GM10847 (cell line): Measurements from ENCODE around the gene INSIG2.

Experiments
- POLR2A ChIP-seq: IDR thresholded peaks from 2 replicates; pipeline ENCODE4 v1.6.1; 2011; ENCODE audit not compliant: insufficient read length; ENCODE audit errors: extremely low read depth

Gene INSIG2

DNA sequence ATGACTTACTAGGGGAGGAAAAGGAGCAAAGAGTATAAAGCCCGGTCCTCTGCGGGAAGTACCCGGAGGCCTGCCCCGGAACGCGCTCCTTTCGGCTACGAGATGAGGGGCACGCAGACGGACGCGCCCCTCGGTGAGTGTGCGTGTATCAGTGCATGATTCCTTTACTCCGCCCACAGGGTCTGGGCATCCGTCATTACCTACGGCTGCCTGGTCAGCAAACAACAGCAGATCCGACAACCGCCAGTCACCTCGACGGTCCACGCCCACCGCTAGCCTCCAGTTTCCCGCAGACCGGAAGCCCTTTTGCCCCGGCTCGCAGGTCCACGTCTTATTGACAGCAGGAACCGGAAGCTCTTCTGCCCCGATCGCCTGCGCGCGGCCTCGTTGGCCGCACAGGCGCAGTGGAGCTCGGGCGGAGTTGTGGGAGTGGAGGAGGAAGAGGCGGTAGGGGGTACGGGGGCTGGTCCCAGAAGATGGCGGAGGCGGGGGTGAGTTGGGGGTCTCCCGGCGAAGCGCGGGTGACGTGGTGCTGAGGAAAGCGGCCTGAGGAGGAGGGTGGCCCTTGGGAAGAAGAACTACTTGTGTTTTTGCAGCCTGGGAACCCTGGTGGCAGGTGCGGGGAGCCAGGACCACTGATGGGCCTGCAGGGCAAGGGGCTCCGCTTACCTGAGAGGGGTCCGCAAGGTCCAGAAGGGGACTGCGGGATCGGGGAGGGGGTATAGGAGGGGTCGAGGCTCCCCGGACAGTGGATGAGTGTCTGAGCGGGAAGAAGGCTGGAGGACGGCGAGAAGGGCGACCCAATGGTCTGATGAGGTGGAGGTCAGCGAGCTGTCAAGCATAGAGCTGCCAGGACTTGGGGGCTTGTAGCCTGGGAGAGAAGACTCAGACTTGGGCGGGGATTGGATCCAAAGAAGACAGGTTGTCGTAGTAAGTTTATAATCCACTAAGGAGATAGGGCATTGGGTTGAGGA, at the start of gene INSIG2:
INSIG2 (plus strand) TSS at position 421 of the 974 bp plus-strand sequence. CDS start 8,086 bp downstream, outside the sequence.
- TF ChIP-seq POLR2A, result peak; percentile 47

DNA sequence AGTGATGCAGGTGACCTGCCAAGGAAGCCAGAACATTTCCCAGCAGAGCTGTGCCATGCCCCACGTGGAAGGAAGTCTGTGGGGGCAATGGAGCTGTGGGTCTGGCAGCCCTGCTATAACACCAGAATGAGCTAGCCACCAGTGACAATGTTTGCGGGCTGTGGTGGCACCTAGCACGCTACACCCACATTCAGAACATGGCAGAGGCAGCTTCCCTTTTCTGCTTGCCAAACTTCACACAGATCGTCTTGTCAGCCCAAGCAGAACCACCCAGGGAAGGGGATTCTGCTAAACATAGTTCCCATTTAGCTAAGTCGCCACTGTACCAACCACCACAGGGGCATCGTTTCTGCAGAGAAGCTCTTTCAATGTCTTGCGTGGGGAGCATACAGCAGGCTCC, 47.4 kb upstream of the INSIG2 start:
- no peak for TF ChIP-seq POLR2A

DNA sequence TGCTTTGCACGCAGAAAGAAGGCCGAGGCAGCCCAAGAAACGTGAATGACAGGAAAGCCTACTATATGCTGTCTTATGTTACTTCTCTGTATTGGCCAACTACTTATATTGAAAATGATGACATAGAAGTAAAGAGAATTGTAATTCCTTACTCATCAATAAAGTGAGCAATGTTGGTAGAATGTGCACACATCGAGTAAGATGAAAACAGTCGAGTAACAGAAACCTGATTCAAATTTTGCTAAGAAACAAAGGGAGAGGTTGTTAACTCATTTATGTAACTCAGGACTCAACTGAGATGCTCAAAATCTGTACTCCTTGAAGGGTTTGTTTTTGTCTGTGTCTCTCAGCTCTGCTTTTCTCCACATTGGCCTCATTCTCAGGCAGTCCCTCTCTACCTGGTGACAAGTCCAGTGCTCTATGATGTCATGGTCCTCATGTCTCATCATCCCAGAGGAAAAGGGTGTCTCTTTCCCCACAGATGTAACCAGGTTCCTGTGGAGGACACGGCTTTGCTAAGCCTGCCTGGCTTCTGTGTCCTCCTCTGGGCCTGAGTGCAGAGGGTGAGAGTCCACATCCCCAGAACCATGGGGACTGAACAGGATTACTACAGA, 44.1 kb upstream of the INSIG2 start:
- no peak for TF ChIP-seq POLR2A

DNA sequence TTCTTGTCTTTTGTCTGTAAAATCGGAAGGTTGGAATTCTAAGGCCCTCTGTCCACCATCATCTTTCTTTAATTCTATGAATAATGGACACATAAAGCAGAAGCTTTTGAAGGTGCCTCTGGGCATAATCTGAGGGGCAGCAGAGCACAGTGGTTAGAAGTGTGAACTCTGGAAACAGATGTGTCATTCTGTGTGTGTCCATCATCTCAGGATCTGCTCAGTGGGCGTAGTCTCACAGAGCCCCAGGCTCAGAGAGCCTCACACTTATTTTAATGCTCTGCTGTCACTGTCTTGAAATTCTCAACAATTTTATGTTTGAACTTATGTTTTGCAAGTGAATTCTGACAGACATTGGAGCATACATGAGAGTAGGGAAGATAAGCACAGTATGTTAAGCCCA, 43.4 kb upstream of the INSIG2 start:
- no peak for TF ChIP-seq POLR2A

DNA sequence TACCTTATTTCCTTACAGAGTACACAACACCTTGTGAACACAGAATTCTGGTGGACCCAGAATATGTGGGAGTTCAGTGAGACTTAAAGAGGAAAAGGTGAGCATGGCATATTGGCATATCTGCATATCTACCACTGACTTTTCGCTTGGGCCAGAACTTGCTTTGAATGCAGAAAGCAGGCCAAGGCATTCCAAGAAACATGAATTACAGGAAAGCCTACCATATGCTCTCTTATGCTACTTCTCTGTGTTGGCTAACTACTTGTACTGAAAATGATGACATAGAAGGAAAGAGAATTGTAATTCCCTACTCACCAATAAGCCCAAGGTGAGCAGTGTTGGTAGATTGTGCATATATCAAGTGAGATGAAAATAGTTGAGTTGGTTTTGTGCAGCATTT, 43.0 kb upstream of the INSIG2 start:
- TF ChIP-seq POLR2A, result no peak

DNA sequence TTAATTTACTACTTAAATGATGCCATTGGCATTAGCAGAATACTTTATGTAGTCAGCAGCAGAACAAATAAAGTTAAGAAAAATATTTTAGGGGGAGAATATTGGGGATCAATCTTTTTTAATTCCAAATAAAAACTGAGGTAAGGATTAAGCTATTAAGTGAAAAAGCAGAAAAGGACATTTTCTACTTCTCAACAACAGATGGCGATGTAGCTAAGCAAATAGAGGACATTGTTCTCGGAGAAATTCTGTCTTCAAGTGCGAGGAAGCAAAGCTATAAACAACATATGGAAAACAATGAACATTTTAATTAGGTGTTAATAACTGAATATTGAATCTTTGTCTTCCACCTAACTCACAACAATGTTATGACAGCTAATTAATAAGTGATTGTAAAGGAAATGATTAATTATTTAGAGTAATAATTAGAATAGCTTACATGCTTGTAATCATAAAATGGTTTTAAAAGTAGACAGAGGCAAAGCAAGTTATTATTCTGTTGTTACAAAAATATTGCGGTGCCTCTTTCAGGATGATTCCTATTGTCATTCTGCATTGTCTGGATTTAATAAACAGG, 41.5 kb upstream of the INSIG2 start:
- no peak for TF ChIP-seq POLR2A

DNA sequence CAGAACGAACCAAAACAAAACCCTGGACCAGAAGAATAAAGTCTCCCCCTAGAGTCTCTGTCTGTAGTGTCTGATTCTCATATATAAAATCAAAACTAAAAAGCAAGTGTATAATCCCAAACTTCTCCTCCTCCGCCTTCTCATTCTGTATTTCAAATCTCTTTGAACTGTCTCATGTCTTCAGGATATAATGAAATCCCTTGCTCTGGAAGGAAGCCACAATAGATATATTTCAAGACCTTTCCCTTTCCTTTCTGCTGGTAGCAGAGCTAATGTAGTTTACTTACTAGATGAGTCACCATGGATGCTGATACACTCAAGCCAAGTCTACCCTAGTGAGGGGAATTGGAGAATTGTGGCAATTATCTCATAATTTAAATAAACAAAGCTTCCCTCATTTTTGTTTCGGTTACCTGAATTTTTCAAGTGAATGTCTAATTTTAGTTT, 40.9 kb upstream of the INSIG2 start:
- no peak for TF ChIP-seq POLR2A

DNA sequence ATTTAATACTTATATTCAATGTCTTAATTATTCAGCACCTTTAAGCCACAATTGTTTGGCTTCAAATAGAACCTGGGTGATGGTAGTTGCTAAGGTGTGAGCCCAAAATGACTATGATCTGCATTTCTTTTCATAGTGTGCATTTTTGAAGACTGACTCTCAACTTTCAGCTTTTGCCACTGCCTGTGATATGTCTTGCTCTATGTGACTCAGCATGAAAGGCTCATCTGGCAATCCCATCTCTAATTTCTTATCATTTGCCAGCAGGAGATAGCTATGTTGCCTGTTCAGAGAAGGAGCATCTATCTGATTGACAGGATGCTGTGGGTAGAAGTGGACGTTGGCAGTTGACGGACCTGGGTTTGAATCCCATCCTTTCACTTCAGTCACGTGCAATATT, 39.9 kb upstream of the INSIG2 start:
- no peak for TF ChIP-seq POLR2A

DNA sequence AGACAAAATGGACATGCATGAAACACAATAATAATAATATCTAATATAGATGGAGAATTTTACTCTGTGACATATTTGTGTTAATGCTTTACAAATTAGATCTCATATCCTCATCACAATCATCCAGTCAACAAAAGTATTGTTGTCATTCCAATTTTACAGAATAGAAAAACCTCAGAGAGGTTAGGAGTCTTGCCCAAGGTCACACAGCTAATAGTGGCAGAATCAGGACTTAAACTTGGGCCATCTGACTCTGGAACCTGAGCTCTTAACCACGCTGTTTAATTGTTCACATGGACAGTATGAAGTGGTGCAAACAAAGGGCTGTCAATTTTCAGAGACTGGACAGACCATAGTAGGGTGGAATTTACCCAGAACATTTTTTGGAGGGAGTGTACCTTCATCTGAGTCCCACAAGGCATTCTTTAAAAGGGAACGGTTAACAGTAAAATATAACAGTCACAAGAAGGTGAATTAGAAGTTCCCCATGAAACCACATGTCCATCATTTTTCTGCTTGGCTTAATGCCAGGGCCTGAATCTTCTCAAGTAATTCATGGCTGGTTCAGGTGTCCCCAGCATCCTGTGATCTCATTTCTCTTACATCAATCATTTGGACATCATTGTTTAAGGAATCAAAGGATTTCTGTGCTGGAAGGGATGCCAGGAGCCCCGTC, 39.0 kb upstream of the INSIG2 start:
- TF ChIP-seq POLR2A, result no peak

DNA sequence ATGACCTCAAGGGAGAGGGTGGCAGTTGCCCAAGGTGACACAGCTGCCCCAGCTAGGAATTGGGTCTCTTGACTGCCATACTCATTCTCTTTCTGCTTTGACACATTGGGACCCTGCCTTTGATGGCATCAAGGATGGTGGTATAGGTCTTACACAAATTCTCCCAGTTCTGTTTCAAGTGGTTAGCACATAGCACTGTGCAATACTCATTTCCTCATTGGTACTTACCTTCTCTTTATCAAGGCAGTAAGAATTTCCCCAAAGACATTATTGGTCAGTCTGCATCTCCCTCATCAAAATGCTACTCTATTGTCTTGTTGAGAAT, 38.5 kb upstream of the INSIG2 start:
- TF ChIP-seq POLR2A, result no peak

DNA sequence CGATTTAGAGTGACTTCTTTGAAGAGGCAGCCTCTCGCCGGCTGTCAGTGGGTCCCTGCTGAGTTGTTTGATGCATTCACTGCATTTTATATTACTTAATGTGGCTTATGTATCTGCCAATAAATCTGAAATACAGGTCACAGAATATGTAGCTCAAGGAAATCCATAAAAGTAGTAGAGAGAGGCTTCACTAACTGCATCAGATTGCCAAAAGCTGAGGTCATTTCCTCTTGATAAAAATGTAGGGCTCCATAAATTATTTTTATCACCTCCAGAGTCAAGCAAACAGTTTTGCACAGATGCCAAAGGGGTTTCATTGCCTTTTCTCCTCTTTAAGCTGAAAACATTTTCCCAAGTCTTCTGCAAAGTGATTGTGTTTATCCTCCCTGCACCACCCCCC, 37.9 kb upstream of the INSIG2 start:
- no peak for TF ChIP-seq POLR2A

DNA sequence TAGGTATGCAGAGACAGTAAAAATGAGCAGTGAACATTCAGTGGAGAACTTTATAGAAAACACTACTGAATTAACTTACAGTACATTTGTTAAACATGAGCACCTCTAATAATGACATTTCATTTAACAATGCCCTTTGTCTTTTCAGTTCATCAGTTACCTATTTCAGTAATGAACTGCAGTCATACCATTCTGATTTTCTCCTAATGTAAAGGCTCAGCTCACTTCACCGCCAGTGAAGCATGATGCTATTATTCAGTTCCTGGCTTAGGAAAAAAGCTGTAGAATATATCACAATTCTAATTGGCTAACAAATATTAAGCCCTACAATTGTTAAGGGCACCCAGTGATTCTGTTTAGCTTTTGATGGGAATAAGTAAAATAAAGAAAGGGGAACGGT, 37.3 kb upstream of the INSIG2 start:
- no peak for TF ChIP-seq POLR2A

DNA sequence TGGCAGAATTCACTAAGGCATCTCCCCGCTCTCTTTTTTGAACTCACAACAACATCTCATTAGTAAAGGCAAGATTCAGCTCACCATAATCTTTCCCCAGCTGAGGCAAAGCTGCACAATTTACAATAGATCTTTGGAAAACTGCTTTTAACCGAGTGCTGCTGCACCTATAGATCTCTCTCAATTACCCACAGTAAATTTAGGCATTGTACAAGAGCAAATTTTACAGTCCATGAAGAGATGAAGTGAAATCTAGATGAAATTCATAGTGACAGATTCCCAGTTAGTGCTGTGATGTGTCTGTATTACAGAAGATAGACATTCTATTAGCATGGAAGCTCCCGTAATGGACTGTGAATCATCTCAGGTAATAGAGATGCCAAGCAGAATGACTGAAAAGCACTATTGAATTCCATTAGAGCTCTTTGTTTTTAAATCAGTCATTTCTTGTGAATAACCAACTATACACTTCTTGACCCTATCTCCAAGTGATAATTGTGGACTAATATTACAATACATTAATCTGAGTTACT, 36.4 kb upstream of the INSIG2 start:
- no peak for TF ChIP-seq POLR2A

DNA sequence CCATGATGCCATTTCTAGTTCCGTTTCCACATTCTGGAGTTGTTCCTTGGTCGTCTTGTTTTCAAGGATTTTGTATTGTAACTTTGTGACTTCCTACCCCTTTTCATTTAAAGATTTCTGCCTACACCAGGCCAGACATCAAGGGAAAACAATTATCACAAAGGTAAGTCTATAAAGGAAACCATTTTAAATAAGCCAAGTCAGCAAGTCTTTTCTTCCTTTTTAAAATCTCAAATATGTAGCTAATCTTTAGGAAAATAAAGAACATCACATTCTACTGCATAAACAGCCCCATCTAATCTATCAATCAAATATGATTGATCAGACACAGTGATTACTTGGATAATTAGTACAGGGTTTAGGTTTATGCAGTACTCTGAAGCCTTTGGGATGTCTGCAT, 35.8 kb upstream of the INSIG2 start:
- TF ChIP-seq POLR2A, result no peak

DNA sequence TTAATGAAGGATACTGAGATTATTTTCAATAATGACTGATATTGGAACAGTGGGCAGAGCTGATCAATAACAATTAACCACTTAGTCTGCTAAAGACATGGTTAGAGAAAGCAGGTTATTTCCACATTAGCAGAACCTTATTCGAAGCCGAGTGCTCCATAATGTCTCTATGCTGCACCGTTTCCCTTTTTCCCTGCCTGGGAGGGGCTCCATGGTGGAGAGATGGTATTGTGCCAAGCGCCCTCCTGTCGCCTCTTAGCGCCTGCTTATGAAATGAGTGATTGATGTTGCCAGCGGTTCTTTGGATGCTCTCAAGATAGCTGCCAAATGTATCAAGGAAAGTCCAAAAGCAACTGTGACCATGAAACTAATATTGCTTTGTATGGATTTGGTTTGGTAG, 34.6 kb upstream of the INSIG2 start:
- no peak for TF ChIP-seq POLR2A
